GM18517 (cell line): ENCODE measurements around the gene CEP104.

ENCODE experiments used
- ATAC-seq: cut with Tn5 transposase; IDR thresholded peaks from one replicate; pipeline ENCODE4 v1.9.1; 2021; ENCODE audit warnings: mild to moderate bottlenecking, moderate library complexity; ENCODE audit not compliant: unreplicated experiment

CEP104 gene

GRCh38 chr1:3894626-3895278, 37.7 kb upstream of the CEP104 start:
- no peak for ATAC-seq

- ATAC-seq, result no peak
Measured at GRCh38 chr1:3893190-3893589, 36.2 kb upstream of the CEP104 start.

GRCh38 chr1:3892748-3893147, 35.7 kb upstream of the CEP104 start:
- ATAC-seq, result no peak

GRCh38 chr1:3891329-3891865, 34.4 kb upstream of the CEP104 start:
- no peak for ATAC-seq

GRCh38 chr1:3890389-3891328, 33.6 kb upstream of the CEP104 start:
- no peak for ATAC-seq

- ATAC-seq, result no peak
Measured at GRCh38 chr1:3889936-3890335, 32.9 kb upstream of the CEP104 start.

GRCh38 chr1:3888301-3888700, 31.3 kb upstream of the CEP104 start:
- no peak for ATAC-seq

DNA sequence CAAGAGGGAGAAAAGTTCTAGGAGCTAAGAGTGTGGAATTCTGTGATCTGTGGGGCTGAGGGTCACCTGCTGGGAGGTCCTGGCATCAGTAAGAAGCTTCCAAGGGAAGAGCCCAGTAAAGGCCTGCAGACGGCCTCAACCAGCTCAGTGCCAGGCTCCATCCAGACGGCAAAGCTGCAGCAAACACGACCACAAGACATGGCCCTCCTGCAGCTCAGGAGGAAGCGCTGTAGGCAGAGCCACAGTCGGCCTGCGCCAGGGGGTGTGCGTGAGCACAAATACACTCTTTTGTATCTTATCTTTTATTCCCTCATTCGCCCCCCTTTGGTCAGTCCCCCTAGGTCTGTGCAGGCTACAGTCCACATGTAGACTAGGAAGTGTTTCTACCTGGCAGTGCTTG, 29.7 kb upstream of the CEP104 start:
- ATAC-seq, result no peak

GRCh38 chr1:3886106-3886670, 29.2 kb upstream of the CEP104 start:
- no peak for ATAC-seq

DNA sequence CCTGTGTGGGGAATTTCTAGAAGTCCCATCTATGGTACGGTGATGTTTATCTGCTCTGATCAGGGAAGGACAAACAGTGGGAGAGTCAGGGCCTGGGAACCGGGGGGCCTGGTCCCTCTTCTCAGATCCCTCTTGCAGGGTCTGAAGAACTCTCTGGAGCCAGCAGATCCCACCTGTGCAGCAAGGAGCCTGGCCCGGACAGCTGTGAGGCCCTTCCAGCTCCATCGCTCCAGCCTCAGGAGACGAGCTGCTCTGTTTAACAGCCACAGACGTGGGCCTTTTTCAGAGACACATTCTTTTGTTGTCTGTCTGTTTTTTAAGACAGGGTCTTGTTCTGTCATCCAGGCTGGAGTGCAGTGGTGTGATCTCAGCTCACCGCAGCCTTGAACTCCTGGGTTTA, 28.6 kb upstream of the CEP104 start:
- ATAC-seq, result no peak

GRCh38 chr1:3884966-3885365, 28.0 kb upstream of the CEP104 start:
- no peak for ATAC-seq

DNA sequence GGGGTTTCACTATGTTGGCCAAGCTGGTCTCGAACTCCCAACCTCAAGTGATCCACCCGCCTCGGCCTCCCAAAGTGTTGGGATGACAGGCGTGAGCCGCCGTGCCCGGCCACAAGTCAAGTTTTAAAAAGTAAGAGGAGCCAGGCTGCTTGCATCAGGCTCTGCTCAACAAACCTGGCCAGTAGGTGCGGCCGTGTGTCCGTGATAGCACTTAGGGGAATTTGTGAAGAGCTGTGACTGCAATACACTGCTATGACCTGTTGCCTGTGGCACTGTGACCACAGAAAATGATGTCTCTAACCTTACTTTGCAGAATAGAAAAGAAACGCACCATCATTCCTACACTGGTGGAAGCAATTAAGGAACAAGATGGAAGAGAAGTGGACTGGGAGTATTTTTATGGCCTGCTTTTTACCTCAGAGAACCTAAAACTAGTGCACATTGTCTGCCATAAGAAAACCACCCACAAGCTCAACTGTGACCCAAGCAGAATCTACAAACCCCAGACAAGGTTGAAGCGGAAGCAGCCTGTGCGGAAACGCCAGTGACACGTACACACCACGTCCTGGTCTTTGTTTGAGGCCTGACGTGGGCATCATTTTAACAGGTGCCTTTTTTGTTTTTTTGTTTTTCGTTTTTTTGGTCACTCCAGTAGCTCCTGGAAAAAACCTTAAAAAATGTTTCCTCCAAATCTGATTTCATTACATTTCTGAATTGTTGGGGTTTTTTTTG, 26.3 kb upstream of the CEP104 start:
- ATAC-seq, result no peak

GRCh38 chr1:3881193-3881480, 24.1 kb upstream of the CEP104 start:
- ATAC-seq, result no peak

DNA sequence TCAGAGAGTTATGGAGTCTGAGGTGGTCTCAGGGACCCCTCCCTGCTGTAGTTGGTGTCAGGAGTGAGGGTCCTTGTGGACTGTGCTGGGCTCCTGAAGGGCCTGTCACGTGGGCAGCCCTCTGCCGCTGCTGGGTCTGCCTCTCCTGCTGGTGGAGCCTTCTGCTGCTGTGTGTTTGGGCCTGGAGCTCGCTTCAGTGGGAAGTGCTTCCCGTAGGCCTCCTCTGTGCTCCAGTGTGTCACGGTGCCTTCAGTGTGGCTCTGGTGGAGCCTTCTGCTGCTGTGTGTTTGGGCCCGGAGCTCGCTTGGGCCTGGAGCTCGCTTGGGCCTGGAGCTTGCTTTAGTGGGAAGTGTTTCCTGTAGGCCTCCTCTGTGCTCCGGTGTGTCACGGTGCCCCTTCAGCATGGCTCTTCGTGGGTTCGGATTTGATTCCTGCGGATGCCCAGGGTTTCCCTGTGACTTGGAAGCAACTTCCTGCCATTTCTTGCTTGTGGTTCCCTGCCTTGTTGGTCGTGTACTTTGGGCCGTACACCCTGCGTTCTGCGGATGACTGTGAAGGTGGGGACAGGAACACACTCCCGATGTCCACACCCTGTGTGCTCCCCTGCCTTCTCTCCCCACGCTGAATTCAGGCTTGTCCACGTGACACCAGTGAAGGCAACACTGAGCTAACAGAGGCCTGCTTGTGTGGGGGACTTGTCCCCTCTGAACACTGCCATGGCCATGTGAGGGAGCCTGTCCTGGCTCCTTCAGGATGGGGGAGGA, 23.6 kb upstream of the CEP104 start:
- no peak for ATAC-seq

DNA sequence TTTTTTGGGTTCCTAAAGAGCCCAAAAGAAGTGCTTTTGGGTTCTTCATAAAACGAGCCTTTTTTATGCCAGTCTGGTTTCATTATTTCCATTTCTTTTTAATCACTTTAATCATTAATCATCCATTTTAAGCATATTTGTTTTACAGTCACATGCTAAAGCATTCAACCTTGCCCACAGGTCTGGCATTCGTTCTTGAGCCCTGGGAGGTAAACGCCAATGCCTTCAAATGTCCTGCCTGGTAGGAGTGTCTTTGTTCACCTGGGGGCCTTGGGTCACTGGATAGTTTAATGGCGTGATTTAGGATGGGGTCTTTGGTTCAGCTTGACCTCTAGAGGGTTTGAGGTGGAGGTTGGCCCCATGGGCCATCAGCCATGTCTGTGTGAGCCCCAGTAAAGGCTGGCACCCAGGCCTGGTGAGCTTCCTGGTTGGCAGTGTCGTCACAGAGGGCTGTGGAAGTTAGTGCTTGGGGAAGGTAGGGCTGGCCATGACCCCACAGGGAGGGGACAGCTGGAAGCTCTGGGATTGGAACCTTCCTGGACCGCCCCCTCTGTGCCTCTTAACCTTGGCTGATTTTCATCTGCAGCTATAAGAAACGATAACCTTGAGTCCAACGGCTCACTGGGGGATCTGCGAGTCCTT, 22.9 kb upstream of the CEP104 start:
- no peak for ATAC-seq

- no peak for ATAC-seq
Measured at GRCh38 chr1:3879099-3879498, 22.1 kb upstream of the CEP104 start.

- no peak for ATAC-seq
Measured at GRCh38 chr1:3876716-3877115, 19.7 kb upstream of the CEP104 start.

GRCh38 chr1:3874736-3875135, 17.7 kb upstream of the CEP104 start:
- ATAC-seq, result no peak

GRCh38 chr1:3872546-3872945, 15.5 kb upstream of the CEP104 start:
- ATAC-seq, result no peak

- ATAC-seq, result no peak
Measured at GRCh38 chr1:3871451-3871805, 14.4 kb upstream of the CEP104 start.
